GM21515 (cell line): Measurements from ENCODE around the gene BCL11A.

Experiments used
- ATAC-seq: cut with Tn5 transposase; IDR thresholded peaks from one replicate; pipeline ENCODE4 v1.9.1; 2021; ENCODE audit not compliant: unreplicated experiment

Gene BCL11A

GRCh38 chr2:60509066-60509465 lies 44.4 kb downstream of the BCL11A start:
- no peak for ATAC-seq

DNA sequence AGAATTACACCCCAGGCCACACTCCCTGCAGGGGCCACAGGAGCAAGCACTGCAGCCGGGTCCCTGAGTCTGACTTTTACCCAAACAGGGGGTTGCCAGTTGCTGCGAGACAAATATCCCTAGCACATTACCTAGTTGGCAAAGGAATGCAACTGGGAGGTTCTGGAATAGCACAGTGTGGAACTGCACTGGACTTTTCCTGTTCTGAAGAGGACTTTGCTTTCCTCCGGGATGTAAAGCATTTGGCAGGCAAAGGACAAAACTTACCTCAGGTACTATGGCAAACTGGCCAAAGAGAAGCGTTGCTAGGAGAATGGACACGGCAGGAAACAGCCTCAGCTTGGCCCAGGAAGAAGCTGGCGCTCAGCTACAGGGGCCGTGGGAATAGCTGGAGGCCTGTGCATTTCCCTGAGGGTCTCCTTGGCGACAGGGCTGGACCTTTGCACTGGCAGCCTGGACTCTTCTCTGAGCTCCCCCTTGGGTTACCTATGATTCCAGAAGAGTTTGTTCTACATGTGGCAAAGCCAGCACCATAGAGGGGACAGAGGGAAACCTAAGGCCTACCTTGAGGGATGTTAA lies 45.0 kb downstream of the BCL11A start:
- no peak for ATAC-seq

- no peak for ATAC-seq
Measured at GRCh38 chr2:60507211-60507965, 46.1 kb downstream of the BCL11A start.

- no peak for ATAC-seq
Measured at GRCh38 chr2:60505880-60506260, 47.6 kb downstream of the BCL11A start.

DNA sequence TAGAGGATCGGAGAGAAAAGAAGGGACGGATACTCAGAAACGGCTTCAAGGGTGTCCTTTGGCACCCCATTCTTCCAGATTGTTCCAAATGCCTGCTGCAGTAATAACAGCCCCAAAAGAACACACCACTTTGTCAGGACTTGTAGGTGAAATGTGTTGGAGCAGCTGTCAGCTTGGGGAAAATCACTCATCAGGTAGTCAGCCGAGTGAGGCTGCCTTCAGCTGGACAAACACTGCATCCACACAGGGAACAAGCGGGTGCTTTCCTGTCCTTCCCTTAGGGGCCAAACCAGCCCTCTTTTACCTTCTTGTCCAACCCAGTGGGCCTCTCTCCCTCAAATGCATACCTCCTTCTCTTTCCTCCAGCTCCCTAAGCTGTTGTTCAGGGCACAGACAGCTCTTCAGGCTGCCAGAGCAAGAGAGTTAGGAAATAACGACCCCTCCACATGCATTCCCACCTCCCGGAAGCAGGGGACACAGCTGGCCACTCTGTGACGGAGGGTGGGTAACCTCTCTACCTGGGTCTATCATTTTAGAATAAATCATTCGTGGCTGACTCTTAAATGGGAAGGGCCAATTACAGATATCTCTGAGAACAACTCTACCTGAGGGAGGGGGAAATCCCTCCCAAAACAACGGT lies 48.1 kb downstream of the BCL11A start:
- ATAC-seq: no peak

DNA sequence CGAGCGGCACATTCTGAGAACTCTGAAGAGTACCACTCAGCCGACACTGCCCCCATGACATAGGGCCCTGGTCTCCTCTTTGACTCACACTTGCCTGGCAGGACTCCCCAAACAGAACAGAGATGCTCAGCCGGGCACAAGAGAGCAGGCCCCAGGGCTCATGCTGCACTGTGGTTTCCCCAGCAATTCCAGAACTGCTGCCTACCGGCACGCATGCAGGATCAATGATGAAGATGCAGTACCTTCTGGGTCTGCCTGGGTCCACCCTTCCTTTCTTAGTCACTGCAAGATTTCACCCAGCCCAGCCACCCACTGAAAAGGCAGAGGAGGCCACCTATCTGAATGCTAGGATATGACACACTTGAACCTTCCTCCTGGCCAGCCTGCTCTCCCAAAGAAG lies 49.4 kb downstream of the BCL11A start:
- no peak for ATAC-seq

DNA sequence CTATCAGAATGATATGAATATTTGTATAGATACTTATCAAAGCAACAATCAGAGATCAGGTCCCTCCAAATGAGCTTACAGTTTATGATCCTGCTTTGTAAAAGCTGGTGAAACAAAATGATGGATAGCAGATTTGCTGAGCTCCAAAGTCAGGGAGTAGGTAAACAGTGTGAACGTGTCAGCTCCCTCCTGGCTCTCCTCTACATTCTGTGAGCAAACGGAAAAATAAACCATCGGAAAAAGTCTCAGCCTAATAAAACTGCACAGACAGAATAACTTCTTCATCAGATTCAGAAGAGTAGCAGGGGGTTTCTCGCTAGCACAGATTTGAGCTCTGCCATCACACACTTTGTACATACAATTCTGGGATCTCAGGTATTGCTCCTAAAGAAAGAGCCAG lies 51.3 kb downstream of the BCL11A start:
- ATAC-seq: no peak

- ATAC-seq: no peak
Measured at GRCh38 chr2:60500861-60501260, 52.6 kb downstream of the BCL11A start.

- ATAC-seq: no peak
Measured at GRCh38 chr2:60499651-60500265, 53.7 kb downstream of the BCL11A start.

DNA sequence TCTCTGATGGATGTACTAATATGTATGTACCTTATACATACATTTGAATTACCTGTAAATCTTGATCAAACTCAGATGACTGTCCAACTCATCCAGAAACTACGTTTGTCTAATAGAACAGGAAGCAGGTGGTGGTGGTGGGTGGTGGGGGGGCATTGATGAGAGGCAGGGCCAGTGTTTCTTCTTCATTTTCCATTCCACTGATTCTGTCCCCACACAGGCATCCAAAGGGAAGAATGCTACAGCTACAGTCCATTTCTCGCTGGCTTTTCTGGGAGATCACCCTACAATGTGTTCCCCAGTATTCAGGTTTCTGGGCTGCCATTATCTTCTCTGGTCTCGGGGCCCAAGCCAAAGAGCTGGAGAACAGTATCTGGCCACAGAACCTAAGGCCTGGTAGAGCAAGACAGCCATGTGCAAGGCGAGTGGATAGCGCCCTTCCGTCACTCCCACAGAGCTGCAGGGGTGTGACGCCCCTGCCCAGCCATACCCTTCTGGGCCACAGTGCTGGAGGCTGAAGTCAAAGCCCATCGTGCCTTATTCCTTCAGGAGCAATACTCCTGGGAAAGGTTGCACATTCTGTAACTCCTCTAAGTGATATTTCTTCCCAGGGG lies 54.5 kb downstream of the BCL11A start:
- no peak for ATAC-seq

- no peak for ATAC-seq
Measured at GRCh38 chr2:60498127-60498815, 55.2 kb downstream of the BCL11A start.

DNA sequence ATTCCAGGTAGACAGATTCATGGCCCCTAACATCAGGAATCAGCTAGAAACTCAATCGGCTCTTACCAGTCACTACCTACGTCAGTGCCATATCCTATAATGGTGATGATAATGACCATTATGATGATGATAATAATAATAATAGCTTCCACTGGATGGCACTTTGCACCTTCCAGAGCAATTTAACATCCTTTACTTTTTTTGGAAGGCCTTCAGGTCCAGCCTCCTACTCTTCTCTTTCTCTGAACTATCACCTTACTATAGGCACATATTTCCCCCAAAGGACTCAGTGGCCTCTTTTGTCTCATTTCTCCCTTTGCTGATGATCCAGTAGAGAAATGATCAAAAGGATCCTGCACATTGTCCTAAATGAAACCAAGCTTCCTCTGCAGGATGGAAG lies 56.0 kb downstream of the BCL11A start:
- ATAC-seq: no peak

- ATAC-seq: no peak
Measured at GRCh38 chr2:60496956-60497355, 56.5 kb downstream of the BCL11A start.

DNA sequence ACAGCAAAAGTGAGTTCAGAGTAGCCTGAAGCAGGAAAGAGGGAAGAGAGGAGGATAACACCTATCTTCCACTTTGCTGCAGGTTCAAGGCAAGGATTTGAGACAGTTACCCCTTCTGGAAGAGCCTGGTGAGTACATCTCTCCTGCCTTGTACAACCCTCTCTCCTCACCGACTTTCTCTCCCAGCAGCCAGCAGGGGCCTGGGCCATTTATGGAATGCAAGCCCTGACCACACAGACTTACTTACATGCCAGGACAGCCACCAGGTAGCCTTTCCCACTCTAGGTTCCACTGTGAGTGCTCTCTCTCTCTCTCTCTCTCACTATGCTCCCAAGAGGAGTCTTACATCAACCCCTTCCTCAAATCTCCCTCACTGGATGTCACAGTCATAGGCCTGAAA lies 57.0 kb downstream of the BCL11A start:
- ATAC-seq: no peak

DNA sequence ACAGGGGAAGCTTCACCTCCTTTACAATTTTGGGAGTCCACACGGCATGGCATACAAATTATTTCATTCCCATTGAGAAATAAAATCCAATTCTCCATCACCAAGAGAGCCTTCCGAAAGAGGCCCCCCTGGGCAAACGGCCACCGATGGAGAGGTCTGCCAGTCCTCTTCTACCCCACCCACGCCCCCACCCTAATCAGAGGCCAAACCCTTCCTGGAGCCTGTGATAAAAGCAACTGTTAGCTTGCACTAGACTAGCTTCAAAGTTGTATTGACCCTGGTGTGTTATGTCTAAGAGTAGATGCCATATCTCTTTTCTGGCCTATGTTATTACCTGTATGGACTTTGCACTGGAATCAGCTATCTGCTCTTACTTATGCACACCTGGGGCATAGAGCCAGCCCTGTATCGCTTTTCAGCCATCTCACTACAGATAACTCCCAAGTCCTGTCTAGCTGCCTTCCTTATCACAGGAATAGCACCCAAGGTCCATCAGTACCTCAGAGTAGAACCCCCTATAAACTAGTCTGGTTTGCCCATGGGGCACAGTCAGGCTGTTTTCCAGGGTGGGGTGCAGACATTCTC lies 58.3 kb downstream of the BCL11A start:
- ATAC-seq: no peak

- no peak for ATAC-seq
Measured at GRCh38 chr2:60493804-60494387, 59.6 kb downstream of the BCL11A start.

DNA sequence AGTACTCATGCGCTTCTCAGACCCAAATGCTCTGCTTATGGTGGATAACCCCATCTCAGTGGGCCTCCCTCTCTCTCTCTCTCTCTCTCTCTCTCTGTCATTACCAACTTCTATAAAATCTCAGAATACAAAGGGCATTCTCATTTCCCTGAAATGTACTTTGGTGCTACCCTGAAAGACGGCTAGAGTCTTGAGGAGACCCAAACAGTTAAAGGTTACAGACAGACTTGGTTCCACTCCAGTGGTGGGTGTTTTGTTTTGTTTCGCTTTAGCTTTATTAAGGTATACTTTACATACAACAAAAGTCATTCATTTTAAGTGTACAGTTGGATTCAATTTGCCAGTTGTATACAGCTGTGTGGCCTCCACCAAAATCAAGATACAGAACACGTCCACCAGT lies 60.9 kb downstream of the BCL11A start:
- no peak for ATAC-seq

DNA sequence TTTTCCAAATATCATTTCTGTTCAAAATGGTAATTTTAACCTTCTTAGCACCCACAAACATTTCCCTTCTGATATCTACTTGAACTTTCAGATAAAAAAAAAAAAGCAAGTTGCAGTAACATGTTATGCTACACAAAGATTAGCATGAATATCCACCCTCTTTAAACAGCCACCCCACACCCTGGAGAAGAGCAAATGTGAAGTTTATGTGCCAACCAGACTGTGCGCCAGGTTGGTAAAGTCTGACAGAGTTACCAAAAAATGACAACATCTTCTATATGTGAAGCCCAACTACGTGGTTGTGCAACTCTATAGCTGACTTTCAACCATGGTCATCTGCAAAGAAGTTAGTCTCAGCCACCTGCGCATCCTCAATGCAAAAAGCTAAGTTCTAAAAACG lies 62.6 kb downstream of the BCL11A start:
- no peak for ATAC-seq

DNA sequence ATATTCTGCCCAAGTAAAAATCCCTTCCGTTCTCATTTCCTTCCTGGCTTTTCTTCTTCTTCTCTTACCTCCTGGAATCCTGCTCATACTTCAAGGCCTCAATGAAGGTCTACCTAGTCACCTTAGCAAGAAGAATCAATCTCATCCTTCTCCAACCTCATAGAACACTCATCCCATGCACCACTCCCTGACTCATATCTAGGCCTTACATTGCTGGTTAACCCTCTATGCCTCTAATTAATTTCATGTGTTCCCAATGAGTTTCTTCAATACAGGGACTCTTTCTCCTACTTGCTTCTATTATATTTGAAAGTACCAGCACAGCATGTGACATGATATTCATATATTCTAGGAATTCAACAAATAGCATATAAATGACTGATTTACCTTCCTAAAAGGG lies 63.0 kb downstream of the BCL11A start:
- no peak for ATAC-seq

- no peak for ATAC-seq
Measured at GRCh38 chr2:60489289-60489688, 64.2 kb downstream of the BCL11A start.
